Measurements from ENCODE around the gene SPECC1L.

The SPECC1L gene

DNA sequence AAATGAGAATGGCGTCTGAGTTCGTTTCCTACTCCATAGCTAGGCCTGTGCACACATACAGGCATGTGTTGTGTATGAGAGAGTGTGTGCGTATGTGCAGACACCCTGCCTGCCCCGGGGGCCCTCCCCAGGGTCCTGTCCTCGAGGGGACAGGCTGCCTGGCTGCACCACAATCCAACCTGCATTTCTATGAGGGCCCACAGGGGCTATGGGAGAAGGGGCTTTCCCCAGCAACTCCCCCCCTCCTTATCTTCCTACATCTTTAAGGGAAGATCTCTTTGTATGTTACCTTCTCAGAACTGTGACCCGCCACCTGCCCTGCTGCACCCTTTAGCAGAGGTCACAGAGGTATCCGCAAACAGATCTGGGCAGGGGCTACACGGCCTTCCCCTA lies 171.7 kb downstream of the SPECC1L start:
- Histone ChIP-seq H3K27me3 (replicated peaks; ENCODE audit: control insufficient read depth, insufficient read depth, low read length) (no peaks in the 10 kb centered on the region), H3K4me3 (ENCODE audit: low read length) (no peak overlapping the region), H3K9me3 (ENCODE audit: control insufficient read depth, low read length) (no peaks in the 10 kb centered on the region), H3K9ac (ENCODE audit: low read length) (no peak overlapping the region), H3K36me3 (ENCODE audit: control insufficient read depth, insufficient read depth, low read length, severe bottlenecking) (no peaks in the 10 kb centered on the region), H3K4me1 (ENCODE audit: control insufficient read depth, insufficient read depth, low read length) (no peaks in the 10 kb centered on the region)
- DNase-seq (ENCODE audit: low read depth), result no peak

DNA sequence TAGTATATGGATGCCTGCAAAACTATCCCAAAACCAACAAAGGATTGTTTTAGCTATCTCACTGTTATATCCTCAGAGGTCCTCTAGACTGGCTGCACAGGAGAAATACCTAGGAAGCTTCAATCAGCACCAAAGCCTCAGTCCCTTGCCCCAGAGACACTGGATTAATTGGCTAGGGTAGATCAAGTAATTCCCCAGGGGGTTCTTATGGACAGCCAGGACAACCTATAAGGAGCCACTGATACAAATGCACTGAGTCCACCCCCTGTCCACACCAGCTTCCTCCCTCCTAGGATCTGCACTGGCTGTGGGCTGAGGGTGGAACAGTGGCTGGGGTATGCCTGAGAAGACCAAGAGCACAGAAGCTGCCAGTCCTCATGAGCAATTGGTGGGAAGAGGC lies 173.0 kb downstream of the SPECC1L start:
- no peak overlapping the region for H3K9ac ChIP-seq (ENCODE audit: low read length)
- no peaks in the 10 kb centered on the region for H3K27me3 ChIP-seq (replicated peaks; ENCODE audit: control insufficient read depth, insufficient read depth, low read length)
- H3K4me1 ChIP-seq (ENCODE audit: control insufficient read depth, insufficient read depth, low read length), result no peaks in the 10 kb centered on the region
- no peaks in the 10 kb centered on the region for H3K36me3 ChIP-seq (ENCODE audit: control insufficient read depth, insufficient read depth, low read length, severe bottlenecking)
- no peak overlapping the region for H3K4me3 ChIP-seq (ENCODE audit: low read length)
- no peak for DNase-seq (ENCODE audit: low read depth)
- H3K9me3 ChIP-seq (ENCODE audit: control insufficient read depth, low read length), result no peaks in the 10 kb centered on the region

DNA sequence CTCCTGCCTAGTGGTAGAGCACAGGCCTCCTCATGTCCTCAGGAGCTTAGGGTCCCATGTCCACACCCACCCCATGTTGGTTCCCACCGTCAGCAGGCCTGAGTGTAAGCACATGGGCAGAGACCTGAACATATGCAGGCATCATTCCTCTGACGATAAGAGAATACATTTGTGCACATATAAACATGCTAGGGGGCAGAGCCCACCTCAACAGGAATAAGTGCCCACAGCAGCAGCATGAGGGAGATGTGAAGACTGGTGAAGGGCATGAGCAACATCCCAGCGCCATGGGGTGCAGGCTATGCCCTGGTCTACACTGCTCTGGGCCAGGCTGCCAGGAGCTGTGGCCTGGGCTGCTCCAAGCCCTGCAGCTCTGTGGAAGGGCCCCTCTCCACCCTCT lies 173.6 kb downstream of the SPECC1L start:
- no peak for DNase-seq (ENCODE audit: low read depth)
- no peak overlapping the region for H3K4me3 ChIP-seq (ENCODE audit: low read length)
- H3K9me3 ChIP-seq (ENCODE audit: control insufficient read depth, low read length), result no peaks in the 10 kb centered on the region
- no peaks in the 10 kb centered on the region for H3K4me1 ChIP-seq (ENCODE audit: control insufficient read depth, insufficient read depth, low read length)
- no peak overlapping the region for H3K9ac ChIP-seq (ENCODE audit: low read length)
- no peaks in the 10 kb centered on the region for H3K36me3 ChIP-seq (ENCODE audit: control insufficient read depth, insufficient read depth, low read length, severe bottlenecking)
- H3K27me3 ChIP-seq (replicated peaks; ENCODE audit: control insufficient read depth, insufficient read depth, low read length), result no peaks in the 10 kb centered on the region

DNA sequence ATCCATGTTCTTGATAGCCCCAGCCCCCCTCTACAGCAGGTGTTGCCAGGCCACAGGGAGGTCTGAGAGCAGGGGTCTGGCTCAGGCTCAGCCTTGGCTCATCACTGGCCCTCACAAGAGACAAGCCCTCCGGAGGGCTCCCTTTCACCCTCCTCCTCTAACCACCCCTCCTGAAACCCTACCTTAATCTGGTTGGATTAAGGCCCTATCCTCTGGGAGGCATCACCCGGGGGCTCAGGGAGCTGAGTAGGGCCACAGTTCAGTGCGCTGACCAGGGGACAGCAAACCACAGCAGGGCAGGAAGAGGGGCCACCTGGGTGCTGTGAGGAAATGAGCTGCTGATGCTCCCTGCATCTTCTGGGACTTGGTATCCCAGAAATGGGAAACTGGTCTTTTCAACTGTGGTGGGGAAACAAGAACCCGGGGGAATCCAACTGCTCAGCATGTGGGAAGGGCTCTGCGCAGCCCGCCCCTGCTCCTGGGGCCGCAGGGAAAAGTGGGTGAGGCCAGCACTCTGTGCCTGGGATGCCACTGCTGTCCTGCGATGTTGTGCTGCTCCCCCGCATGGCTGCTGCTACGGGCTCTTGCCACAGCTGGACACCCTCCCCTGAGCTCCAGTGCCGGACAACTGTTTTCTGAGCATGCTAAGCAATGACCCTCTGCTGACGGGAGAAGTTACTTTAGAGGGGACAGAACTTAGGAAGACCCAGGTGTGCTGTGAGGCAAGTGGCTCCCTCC lies 174.3 kb downstream of the SPECC1L start:
- DNase-seq (ENCODE audit: low read depth), result no peak
- Histone ChIP-seq H3K9ac (ENCODE audit: low read length) (no peak overlapping the region), H3K27me3 (replicated peaks; ENCODE audit: control insufficient read depth, insufficient read depth, low read length) (no peaks in the 10 kb centered on the region), H3K36me3 (ENCODE audit: control insufficient read depth, insufficient read depth, low read length, severe bottlenecking) (no peaks in the 10 kb centered on the region), H3K9me3 (ENCODE audit: control insufficient read depth, low read length) (no peaks in the 10 kb centered on the region), H3K4me1 (ENCODE audit: control insufficient read depth, insufficient read depth, low read length) (no peaks in the 10 kb centered on the region), H3K4me3 (ENCODE audit: low read length) (no peak overlapping the region)

DNA sequence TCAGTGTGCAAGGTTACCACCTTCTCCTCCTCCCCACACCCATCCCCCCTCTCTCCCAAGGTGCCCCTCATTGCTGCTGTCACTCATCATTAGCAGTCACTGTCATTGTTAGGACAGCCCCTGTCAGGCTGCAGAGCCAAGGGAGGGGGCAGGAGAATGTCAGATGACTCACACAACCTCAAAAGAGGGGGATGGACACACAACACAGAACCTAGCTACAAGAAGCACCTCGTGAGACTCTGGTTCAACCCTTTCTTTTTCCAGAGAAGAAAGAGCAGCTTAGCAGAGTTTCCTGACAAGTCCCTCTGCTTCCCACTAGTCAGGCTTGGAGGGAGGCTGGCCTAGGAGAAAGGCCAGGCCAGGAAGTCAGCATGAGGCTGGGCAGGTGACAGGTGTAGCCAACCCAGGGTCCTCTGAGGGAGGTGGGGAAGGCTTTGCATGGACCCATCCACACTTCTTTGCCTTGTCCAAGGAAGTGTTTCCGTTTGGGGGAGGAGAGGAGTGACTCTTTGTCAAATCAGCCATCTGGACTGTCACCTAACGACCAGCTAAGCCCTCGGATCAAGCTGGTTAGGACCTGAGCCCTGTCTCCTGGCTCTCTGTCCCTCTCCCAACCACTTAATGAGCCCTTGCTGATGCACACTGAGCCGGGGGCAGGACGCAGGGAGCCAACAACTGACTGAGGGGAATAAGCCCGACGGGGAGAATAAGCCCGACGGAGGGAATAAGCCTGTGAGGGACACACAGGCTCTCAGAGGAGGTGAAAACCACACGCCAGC lies 175.0 kb downstream of the SPECC1L start:
- Histone ChIP-seq H3K4me1 (ENCODE audit: control insufficient read depth, insufficient read depth, low read length) (no peaks in the 10 kb centered on the region), H3K36me3 (ENCODE audit: control insufficient read depth, insufficient read depth, low read length, severe bottlenecking) (no peaks in the 10 kb centered on the region), H3K9ac (ENCODE audit: low read length) (no peak overlapping the region), H3K9me3 (ENCODE audit: control insufficient read depth, low read length) (no peaks in the 10 kb centered on the region), H3K4me3 (ENCODE audit: low read length) (no peak overlapping the region), H3K27me3 (replicated peaks; ENCODE audit: control insufficient read depth, insufficient read depth, low read length) (no peaks in the 10 kb centered on the region)
- DNase-seq (ENCODE audit: low read depth), result no peak

DNA sequence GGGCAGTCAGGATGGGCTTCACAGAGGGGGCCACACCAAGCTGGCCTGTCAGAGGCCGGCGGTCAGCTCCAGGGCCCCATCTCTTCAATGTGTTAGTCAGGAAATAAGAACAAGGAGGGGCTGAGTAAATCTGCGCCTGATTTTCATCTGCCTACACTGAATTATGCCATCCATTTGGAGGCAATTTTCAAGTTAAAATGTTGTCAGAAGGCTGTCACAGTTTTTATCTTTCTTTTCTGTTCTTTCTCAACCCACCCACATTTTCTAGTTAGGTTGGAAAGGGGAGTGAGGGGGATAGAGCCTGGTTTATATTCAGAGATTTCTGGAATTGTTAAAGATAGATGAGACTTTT lies 175.6 kb downstream of the SPECC1L start:
- H3K36me3 ChIP-seq (ENCODE audit: control insufficient read depth, insufficient read depth, low read length, severe bottlenecking), result no peaks in the 10 kb centered on the region
- peaks cover 2% of the 10 kb centered on the region for H3K9me3 ChIP-seq (ENCODE audit: control insufficient read depth, low read length)
- H3K4me1 ChIP-seq (ENCODE audit: control insufficient read depth, insufficient read depth, low read length), result no peaks in the 10 kb centered on the region
- H3K4me3 ChIP-seq (ENCODE audit: low read length), result no peak overlapping the region
- H3K27me3 ChIP-seq (replicated peaks; ENCODE audit: control insufficient read depth, insufficient read depth, low read length), result no peaks in the 10 kb centered on the region
- no peak for DNase-seq (ENCODE audit: low read depth)
- no peak overlapping the region for H3K9ac ChIP-seq (ENCODE audit: low read length)

DNA sequence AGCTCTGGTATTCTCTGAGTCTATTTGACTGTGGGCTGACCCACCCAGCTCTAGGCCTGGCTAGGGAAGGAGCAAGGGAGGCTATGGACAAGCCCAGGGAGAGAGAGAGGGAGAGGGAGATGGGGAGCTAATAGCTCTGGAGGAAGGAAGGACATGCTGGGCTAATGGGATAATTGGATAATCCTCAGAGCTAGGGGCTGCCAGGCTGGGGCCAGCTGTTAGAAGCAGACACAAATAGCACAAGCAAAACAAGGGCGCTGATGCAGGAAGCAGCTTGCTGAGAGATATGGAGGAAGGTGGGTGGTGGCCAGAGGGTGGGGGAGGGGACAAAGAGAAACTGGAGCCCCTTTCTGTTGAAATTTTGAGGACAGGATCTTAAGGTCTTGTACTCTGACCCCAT lies 180.0 kb downstream of the SPECC1L start:
- H3K36me3 ChIP-seq (ENCODE audit: control insufficient read depth, insufficient read depth, low read length, severe bottlenecking), result no peaks in the 10 kb centered on the region
- H3K9ac ChIP-seq (ENCODE audit: low read length), result no peak overlapping the region
- no peaks in the 10 kb centered on the region for H3K27me3 ChIP-seq (replicated peaks; ENCODE audit: control insufficient read depth, insufficient read depth, low read length)
- H3K4me3 ChIP-seq (ENCODE audit: low read length), result no peak overlapping the region
- H3K9me3 ChIP-seq (ENCODE audit: control insufficient read depth, low read length), result peaks cover 4% of the 10 kb centered on the region
- no peak for DNase-seq (ENCODE audit: low read depth)
- peaks cover 6% of the 10 kb centered on the region for H3K4me1 ChIP-seq (ENCODE audit: control insufficient read depth, insufficient read depth, low read length)

DNA sequence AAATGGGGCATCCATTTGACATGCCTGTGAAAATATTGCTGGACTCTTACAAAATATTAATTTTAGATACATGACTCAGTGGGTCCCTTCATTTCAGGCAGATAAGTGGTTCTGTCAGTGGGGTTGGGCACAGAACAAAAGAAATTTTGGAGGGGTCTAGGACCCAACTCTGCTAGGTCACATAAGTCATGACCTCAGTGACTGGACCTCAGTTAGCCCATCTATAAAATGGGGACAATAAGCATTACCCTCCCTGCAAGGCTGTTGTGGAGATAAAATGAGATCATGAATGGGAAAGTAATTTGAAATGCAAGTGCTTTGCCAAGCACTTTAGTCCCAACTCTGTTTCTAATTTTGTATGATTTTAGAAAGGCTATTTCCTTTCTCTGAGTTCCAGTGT lies 180.5 kb downstream of the SPECC1L start:
- no peak overlapping the region for H3K4me3 ChIP-seq (ENCODE audit: low read length)

DNA sequence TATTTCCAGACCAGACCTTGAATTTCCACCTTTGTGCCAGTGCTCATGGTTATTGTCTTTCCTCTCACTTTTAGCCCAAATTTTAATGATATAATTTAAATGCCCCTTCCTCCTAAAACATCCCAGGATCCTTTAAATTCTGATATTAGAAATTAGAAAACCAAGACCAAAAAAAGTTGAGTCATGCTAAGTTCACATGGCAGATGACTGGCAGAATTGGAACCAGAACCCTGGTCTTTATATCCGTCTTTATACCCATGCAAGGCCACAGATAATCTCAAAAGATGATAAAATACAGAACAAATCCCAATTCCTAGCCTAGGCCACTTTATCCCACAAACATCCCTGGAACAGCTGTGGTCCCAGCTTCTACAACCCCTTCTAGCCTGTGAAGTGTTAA lies 183.2 kb downstream of the SPECC1L start:
- Histone ChIP-seq H3K4me3 (ENCODE audit: low read length) (no peak overlapping the region), H3K36me3 (ENCODE audit: control insufficient read depth, insufficient read depth, low read length, severe bottlenecking) (no peaks in the 10 kb centered on the region), H3K9me3 (ENCODE audit: control insufficient read depth, low read length) (peaks cover 4% of the 10 kb centered on the region), H3K4me1 (ENCODE audit: control insufficient read depth, insufficient read depth, low read length) (peaks cover 13% of the 10 kb centered on the region), H3K9ac (ENCODE audit: low read length) (no peak overlapping the region), H3K27me3 (replicated peaks; ENCODE audit: control insufficient read depth, insufficient read depth, low read length) (no peaks in the 10 kb centered on the region)
- no peak for DNase-seq (ENCODE audit: low read depth)

More for the DNA sequence above, 180.5 kb downstream of the SPECC1L start:
- no peaks in the 10 kb centered on the region for H3K27me3 ChIP-seq (replicated peaks; ENCODE audit: control insufficient read depth, insufficient read depth, low read length)
- no peak overlapping the region for H3K9ac ChIP-seq (ENCODE audit: low read length)
- DNase-seq (ENCODE audit: low read depth), result no peak
- H3K36me3 ChIP-seq (ENCODE audit: control insufficient read depth, insufficient read depth, low read length, severe bottlenecking), result no peaks in the 10 kb centered on the region
- peaks cover 4% of the 10 kb centered on the region for H3K9me3 ChIP-seq (ENCODE audit: control insufficient read depth, low read length)
- H3K4me1 ChIP-seq (ENCODE audit: control insufficient read depth, insufficient read depth, low read length), result peaks cover 12% of the 10 kb centered on the region

DNA sequence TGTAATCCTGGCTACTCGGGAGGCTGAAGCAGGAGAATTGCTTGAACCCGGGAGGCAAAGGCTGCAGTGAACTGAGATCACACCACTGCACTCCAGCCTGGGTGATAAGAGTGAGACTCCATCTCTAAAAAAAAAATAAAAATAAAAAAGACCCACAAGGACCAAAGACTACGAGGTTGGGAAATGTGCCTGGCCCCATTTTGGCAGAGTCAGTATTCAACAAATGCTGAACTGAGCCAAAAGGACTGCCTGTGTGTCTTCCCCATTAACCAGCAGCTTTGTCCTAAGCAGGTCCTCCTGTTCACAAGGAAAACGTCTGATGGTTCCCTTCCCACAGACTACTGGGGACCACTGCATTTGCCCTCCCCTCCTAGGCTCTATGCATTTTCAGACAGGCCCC lies 184.4 kb downstream of the SPECC1L start:
- Histone ChIP-seq H3K4me1 (ENCODE audit: control insufficient read depth, insufficient read depth, low read length) (peaks cover 13% of the 10 kb centered on the region), H3K27me3 (replicated peaks; ENCODE audit: control insufficient read depth, insufficient read depth, low read length) (no peaks in the 10 kb centered on the region), H3K4me3 (ENCODE audit: low read length) (no peak overlapping the region), H3K36me3 (ENCODE audit: control insufficient read depth, insufficient read depth, low read length, severe bottlenecking) (no peaks in the 10 kb centered on the region), H3K9ac (ENCODE audit: low read length) (no peak overlapping the region), H3K9me3 (ENCODE audit: control insufficient read depth, low read length) (peaks cover 4% of the 10 kb centered on the region)
- no peak for DNase-seq (ENCODE audit: low read depth)

DNA sequence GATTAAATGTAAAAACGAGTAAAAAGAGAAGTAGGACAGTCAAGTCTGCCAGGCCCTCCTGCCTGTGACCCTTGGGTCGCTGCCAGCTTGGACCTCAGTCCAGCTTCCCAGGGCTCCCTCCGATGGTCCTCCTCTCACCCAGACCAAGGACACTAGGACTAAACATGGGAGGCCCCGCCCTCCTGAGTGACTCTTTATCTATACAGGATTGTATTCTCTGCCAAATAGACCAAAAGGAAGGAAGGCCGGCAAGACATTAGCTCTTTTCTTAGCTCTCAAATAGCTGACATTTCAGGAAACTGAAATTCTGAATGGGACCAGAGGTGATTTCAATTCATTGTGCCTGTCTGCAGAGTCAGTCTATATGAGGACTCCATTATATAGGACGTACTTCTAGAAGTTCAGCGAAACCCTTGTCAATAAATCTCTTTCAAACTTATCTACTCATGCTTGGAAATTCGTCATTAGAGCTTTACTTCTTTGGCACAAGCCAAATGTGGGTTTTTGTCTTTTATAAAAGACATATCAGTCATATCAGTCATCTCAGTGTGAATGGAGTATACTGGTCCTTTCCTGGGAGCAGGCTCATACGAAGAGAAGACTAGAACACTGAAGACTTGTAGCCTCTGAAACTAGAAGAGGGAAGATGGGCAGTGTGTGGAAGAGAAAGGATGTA lies 185.3 kb downstream of the SPECC1L start:
- H3K4me3 ChIP-seq (ENCODE audit: low read length), result no peak overlapping the region
- no peak for DNase-seq (ENCODE audit: low read depth)
- no peak overlapping the region for H3K9ac ChIP-seq (ENCODE audit: low read length)
- H3K36me3 ChIP-seq (ENCODE audit: control insufficient read depth, insufficient read depth, low read length, severe bottlenecking), result no peaks in the 10 kb centered on the region
- H3K4me1 ChIP-seq (ENCODE audit: control insufficient read depth, insufficient read depth, low read length), result peaks cover 13% of the 10 kb centered on the region
- peaks cover 4% of the 10 kb centered on the region for H3K9me3 ChIP-seq (ENCODE audit: control insufficient read depth, low read length)
- no peaks in the 10 kb centered on the region for H3K27me3 ChIP-seq (replicated peaks; ENCODE audit: control insufficient read depth, insufficient read depth, low read length)
